Cardiac muscle cell (in vitro differentiated cells and primary cell): Measurements from ENCODE around the gene INSRR. TPM values are rescaled to one million over a fixed set of nuclear protein-coding genes. Genes with fewer than 3 reads are reported as not detected.

Source experiments
- DNase-seq, 2 donors: peaks; one replicate each; pipeline versions ENCODE4 v3.0.0 to v3.0.0-alpha.2; 2010 to 2017; ENCODE audit warnings: low read depth in 1 of 2, low spot score in 1 of 2
- H3K27ac ChIP-seq: fragments of 200-600 bp; sonication (generic); 2 replicates; pipeline ENCODE4 v1.5.1; 2016
- H3K27me3 ChIP-seq: fragments of 200-600 bp; sonication (generic); 2 replicates; pipeline ENCODE4 v1.6.0; 2016; ENCODE audit warnings: control low read depth
- H3K36me3 ChIP-seq: fragments of 200-600 bp; sonication (generic); 2 replicates; pipeline ENCODE4 v1.5.1; 2016; ENCODE audit warnings: control low read depth
- H3K4me1 ChIP-seq: fragments of 200-600 bp; sonication (generic); 2 replicates; pipeline ENCODE4 v1.8.1; 2017; ENCODE audit warnings: low read depth, mild to moderate bottlenecking, mixed run types
- H3K4me3 ChIP-seq: fragments of 200-600 bp; sonication (generic); 2 replicates; pipeline ENCODE4 v1.5.1; 2016; ENCODE audit warnings: mild to moderate bottlenecking
- H3K9me3 ChIP-seq: fragments of 200-600 bp; sonication (generic); 2 replicates; pipeline ENCODE4 v1.5.1; 2017; ENCODE audit warnings: low read depth, mild to moderate bottlenecking, control low read depth
- polyA plus RNA-seq: library from polyadenylated mRNA; unstranded; fragments of >200 nt; fragmentation: Nextera tagmentation; extraction: Ambion mirVana; gene quantifications from 2 replicates; pipeline ENCODE4 v1.2.1, GENCODE V29; 2016
- total RNA-seq: library from RNA; depleted of rRNA; stranded (reverse); fragments of >200 nt; gene quantifications from 2 replicates; pipeline ENCODE4 v1.2.3, GENCODE V29; 2016
- TF ChIP-seq, protein P1 (sequence below): IDR thresholded peaks from 2 replicates; pipeline ENCODE4 v1.5.1; 2012; ENCODE audit warnings: low read depth, mild to moderate bottlenecking, low read length

Gene INSRR
- total and polyA plus RNA-seq, 2 experiments from 2014 or later: 0.11 to 0.21 TPM

DNA sequence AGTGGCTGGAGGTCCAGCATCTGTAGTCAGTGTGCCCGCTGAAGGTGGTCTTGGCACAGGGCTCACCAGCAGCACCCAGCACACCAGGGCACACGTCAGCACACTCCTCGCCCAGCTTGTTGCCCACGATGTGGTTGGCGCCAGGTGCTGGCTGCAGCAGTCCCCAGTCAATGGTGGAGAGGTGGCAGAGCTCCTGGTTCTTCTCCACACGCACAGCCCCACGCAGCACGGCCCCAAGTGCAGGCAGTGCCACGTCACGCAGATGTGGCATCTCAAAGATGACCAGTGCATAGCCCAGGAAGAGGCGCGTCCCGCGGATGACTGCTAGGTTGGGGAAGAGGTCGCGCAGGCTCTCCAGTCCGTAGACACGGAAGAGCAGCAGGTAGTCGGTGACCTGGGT, 5.2 kb downstream of the INSRR start:
- Histone ChIP-seq H3K4me1 (peaks cover 4% of the 10 kb centered on the region), H3K9me3 (no peaks in the 10 kb centered on the region)

DNA sequence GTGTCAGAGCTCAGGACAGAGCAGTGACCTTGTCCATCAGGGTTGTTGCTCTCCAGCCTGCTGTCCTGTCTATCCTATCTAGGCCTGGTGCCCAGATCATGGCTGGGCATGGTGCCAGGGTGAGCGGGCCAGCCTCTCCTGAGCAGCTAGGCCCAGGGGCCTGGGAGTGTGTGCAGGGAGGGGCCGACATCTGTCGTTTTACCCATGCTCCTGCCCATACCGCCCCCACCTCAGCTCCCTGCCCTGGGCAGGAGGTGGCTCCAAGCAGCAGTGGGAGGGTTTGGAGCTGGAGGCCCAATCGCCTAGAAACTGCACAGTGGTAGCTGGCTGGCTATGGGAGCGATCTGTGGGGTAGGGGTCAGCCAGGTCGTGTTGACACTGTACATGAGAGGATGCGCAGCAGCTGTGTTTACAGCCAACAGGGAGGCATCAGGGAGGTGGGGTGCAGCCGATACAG, 6.5 kb downstream of the INSRR start:
- Histone ChIP-seq H3K27ac (no peak overlapping the region), H3K4me3 (no peak overlapping the region), H3K4me1 (no peaks in the 10 kb centered on the region), H3K9me3 (no peaks in the 10 kb centered on the region), H3K36me3 (no peaks in the 10 kb centered on the region), H3K27me3 (peaks cover 40% of the 10 kb centered on the region)
- peak in 1 of 2 donors; percentile 58 for DNase-seq
- TF ChIP-seq, protein P1, sequence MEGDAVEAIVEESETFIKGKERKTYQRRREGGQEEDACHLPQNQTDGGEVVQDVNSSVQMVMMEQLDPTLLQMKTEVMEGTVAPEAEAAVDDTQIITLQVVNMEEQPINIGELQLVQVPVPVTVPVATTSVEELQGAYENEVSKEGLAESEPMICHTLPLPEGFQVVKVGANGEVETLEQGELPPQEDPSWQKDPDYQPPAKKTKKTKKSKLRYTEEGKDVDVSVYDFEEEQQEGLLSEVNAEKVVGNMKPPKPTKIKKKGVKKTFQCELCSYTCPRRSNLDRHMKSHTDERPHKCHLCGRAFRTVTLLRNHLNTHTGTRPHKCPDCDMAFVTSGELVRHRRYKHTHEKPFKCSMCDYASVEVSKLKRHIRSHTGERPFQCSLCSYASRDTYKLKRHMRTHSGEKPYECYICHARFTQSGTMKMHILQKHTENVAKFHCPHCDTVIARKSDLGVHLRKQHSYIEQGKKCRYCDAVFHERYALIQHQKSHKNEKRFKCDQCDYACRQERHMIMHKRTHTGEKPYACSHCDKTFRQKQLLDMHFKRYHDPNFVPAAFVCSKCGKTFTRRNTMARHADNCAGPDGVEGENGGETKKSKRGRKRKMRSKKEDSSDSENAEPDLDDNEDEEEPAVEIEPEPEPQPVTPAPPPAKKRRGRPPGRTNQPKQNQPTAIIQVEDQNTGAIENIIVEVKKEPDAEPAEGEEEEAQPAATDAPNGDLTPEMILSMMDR: no peak

More for the DNA sequence above, 5.2 kb downstream of the INSRR start:
- TF ChIP-seq, protein P1: no peak
- no peak for DNase-seq
- H3K4me3 ChIP-seq: no peak overlapping the region
- H3K27me3 ChIP-seq: peaks cover 40% of the 10 kb centered on the region
- H3K27ac ChIP-seq: no peak overlapping the region
- no peaks in the 10 kb centered on the region for H3K36me3 ChIP-seq

DNA sequence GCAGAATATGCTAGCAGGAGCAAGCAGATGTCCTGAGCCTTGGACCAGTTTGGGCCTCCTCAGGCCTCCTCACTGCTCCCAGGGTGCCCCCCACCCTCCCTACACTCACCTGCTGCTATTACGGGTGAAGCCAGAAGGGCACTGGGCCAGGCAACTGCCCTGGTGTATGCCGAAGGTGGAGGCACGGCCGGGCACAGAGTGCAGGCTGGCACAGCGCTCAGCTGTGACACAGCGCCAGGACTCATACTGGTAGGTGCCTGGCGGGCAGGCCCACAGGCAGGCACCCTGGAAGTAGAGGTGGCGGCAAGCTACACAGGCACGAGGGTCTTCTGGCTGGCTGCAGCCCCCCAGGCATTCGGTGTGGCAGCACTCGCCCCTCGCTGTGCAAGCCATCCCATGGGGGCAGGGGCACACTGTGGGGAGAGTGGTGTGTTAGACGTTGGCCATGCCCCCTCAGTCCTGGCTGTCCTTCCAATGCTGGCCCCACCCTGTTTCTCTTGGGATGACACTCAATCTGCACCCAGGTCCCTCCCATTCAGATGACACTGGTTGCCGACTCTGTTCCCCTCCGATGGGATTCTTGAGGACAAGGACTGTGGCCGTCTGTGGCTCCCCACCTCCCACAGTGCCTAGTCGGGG, 7.0 kb downstream of the INSRR start:
- H3K9me3 ChIP-seq: no peaks in the 10 kb centered on the region
- no peak overlapping the region for H3K27ac ChIP-seq
- no peak for DNase-seq
- H3K4me3 ChIP-seq: no peak overlapping the region
- TF ChIP-seq, protein P1: no peak
- H3K27me3 ChIP-seq: peaks cover 46% of the 10 kb centered on the region
- no peaks in the 10 kb centered on the region for H3K36me3 ChIP-seq
- H3K4me1 ChIP-seq: no peaks in the 10 kb centered on the region

DNA sequence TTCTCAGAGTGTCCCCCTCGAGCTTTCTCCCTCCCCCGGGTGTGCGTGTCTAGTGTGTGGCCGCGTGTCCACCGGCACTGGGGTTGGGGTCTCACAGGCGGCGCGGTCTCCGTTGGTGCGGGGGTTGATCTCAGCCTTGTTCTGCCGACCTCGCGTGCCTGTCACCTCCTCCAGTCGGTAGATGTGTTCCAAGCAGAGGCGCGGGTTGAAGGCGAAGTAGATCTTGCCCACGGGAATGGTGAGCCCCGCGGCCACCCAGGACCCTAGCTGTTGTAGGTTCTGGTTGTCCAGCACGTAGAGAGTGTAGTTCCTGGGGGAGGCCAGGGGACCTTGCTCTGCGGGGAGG, 9.8 kb downstream of the INSRR start:
- no peak overlapping the region for H3K27ac ChIP-seq
- no peak for DNase-seq
- no peaks in the 10 kb centered on the region for H3K9me3 ChIP-seq
- H3K4me3 ChIP-seq: no peak overlapping the region
- H3K27me3 ChIP-seq: peaks cover 71% of the 10 kb centered on the region
- TF ChIP-seq, protein P1: no peak
- no peaks in the 10 kb centered on the region for H3K36me3 ChIP-seq
- peaks cover 6% of the 10 kb centered on the region for H3K4me1 ChIP-seq

DNA sequence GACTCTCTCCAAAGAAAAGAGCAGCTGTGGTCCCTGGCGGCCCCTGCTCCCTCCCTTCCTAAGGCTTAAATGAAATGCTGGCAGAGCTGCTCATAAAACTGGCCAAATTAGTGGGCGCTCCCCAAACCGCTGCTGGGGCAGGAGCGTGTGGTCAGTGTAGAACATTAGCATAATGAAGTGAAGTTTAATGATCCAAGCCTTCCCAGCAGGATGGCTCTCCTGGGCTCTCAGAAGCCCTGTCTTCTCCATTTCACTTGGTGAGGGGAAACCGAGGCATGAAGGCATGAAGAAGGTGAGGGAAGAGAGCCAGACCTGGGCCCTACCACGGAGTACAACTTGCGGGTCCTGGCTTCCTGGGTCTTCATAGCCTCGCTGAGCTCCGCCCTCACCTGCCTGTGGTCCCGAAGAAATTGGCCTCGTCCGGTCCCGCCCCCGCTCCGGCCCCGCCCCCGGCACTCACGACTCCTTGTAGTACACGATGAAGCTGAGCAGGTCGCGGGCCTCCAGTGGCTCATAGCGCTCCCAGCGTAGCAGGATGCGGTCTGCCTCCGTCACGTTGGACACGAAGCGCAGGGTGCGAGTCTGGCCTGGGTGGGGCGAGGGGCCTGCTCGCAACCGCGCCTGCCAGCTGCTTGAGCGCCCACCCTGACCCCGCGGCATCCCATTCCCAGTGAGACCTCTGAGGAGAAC, 10.3 kb downstream of the INSRR start:
- Histone ChIP-seq H3K4me1 (peaks cover 6% of the 10 kb centered on the region), H3K36me3 (no peaks in the 10 kb centered on the region), H3K9me3 (no peaks in the 10 kb centered on the region), H3K27ac (no peak overlapping the region), H3K27me3 (peaks cover 76% of the 10 kb centered on the region), H3K4me3 (no peak overlapping the region)
- peak; percentile 21 to 32 for DNase-seq
- TF ChIP-seq, protein P1: no peak
